Gastroesophageal sphincter (tissue), 4 donors: ENCODE measurements around the gene OSBPL1A. TPM values are rescaled to one million over a fixed set of nuclear protein-coding genes. Genes with fewer than 3 reads are reported as not detected.

Experiments
- ATAC-seq: fragments of 150-250 bp; one replicate; pipeline ENCODE4 v1.9.1; 2016; ENCODE audit warnings: mild to moderate bottlenecking, moderate library complexity
- H3K27ac ChIP-seq, 4 donors: fragments of 200-600 bp; sonication (generic) in 3 of 4; 1 replicate in 3 of 4; 2 replicates in 1 of 4; pipeline ENCODE4 v1.5.1; 2016 to 2019
- H3K27me3 ChIP-seq: fragments of 200-600 bp; sonication (generic); one replicate; pipeline ENCODE4 v1.5.1; 2019
- H3K36me3 ChIP-seq, 2 donors: fragments of 200-600 bp; sonication (generic); one replicate each; pipeline ENCODE4 v1.5.1; 2019; ENCODE audit warnings: control low read depth in 1 of 2
- H3K4me1 ChIP-seq, 3 donors: fragments of 200-600 bp; sonication (generic); 1 replicate in 2 of 3; 2 replicates in 1 of 3; pipeline ENCODE4 v1.5.1; 2016 to 2019; ENCODE audit warnings: control low read depth in 2 of 3
- H3K4me3 ChIP-seq, 2 donors: fragments of 200-600 bp; sonication (generic); one replicate each; pipeline ENCODE4 v1.5.1; 2019; ENCODE audit warnings: mild to moderate bottlenecking in 1 of 2, moderate library complexity in 1 of 2
- H3K9me3 ChIP-seq, 3 donors: fragments of 200-600 bp; sonication (generic); one replicate each; pipeline ENCODE4 v1.5.1; 2017 to 2019; ENCODE audit warnings: control low read depth in 2 of 3
- CTCF ChIP-seq, 4 experiments: fragments of 200-600 bp in 2 of 4; fragments of 450-650 bp in 2 of 4; sonication (generic) in 1 of 4; IDR thresholded peaks; one replicate each; pipeline ENCODE4 v1.5.1; 2017 to 2019; ENCODE audit warnings: antibody characterized with exemption in 4 of 4, mild to moderate bottlenecking in 2 of 4, moderate library complexity in 2 of 4
- EP300 ChIP-seq: sonication (generic); formaldehyde crosslinking; IDR thresholded peaks from one replicate; pipeline ENCODE4 v1.6.1; 2017; ENCODE audit warnings: antibody characterized with exemption, mild to moderate bottlenecking
- POLR2A ChIP-seq, 2 donors: fragments of 450-650 bp; IDR thresholded peaks; one replicate each; pipeline ENCODE4 v1.6.1; 2017; ENCODE audit warnings: antibody characterized with exemption in 2 of 2, mild to moderate bottlenecking in 2 of 2, moderate library complexity in 1 of 2
- POLR2AphosphoS5 ChIP-seq: sonication (generic); formaldehyde crosslinking; IDR thresholded peaks from one replicate; pipeline ENCODE4 v1.6.1; 2017; ENCODE audit warnings: antibody characterized with exemption
- WGBS, 2 donors: methylation state at CpG; one replicate each; pipeline ENCODE4 v1.1.5; 2018; ENCODE audit warnings: low coverage in 1 of 2; 5-methylcytosine and 5-hydroxymethylcytosine counted together
- total RNA-seq, 4 donors: library from RNA; depleted of rRNA; stranded (reverse); fragments of >200 nt; gene quantifications; one replicate each; pipeline ENCODE4 v1.1.0, GENCODE V29; 2016

The OSBPL1A gene
- total RNA-seq, 4 donors from 2014 or later, result 97.1 to 120 (median 116) TPM

GRCh38 chr18:24268784-24269550 is 128.7 kb downstream of the OSBPL1A start:
- Histone ChIP-seq H3K4me3 (peak overlapping the region in 1 of 2 donors; percentile 78), H3K27ac (peak overlapping the region in 3 of 4 donors; percentile 8 to 42 (median 34)), H3K9me3 (no peaks in the 10 kb centered on the region), H3K4me1 (peaks cover 4 to 57% (median 9%) of the 10 kb centered on the region in 3 donors), H3K27me3 (no peaks in the 10 kb centered on the region), H3K36me3 (peaks cover 0 to 2% of the 10 kb centered on the region in 2 donors)
- WGBS, 2 donors, result 69 to 81% methylated on average over 8 to 10 of the region's 10 CpGs
- TF ChIP-seq CTCF (IDR thresholded peaks at IDR 0.05) (no peak), POLR2AphosphoS5 (no peak), POLR2A (IDR thresholded peaks at IDR 0.05) (no peak), EP300 (no peak)
- no peak for ATAC-seq

- ATAC-seq, result no peak
- Histone ChIP-seq H3K36me3 (peaks cover 0 to 2% of the 10 kb centered on the region in 2 donors), H3K4me1 (peaks cover 4 to 57% (median 6%) of the 10 kb centered on the region in 3 donors), H3K9me3 (no peaks in the 10 kb centered on the region), H3K4me3 (no peak overlapping the region), H3K27me3 (no peaks in the 10 kb centered on the region), H3K27ac (no peak overlapping the region)
- 100% methylated on average over 1 of the region's 1 CpG; no CpG with 5 or more reads in 1 of the 2 donors for WGBS, 2 donors
- TF ChIP-seq POLR2A (IDR thresholded peaks at IDR 0.05) (no peak), CTCF (IDR thresholded peaks at IDR 0.05) (no peak), EP300 (no peak), POLR2AphosphoS5 (no peak)
These were observed 129.7 kb downstream of the OSBPL1A start for GRCh38 chr18:24267878-24268277.

GRCh38 chr18:24266131-24266530 is 131.5 kb downstream of the OSBPL1A start:
- peaks cover 0 to 2% of the 10 kb centered on the region in 2 donors for H3K36me3 ChIP-seq
- no peaks in the 10 kb centered on the region for H3K27me3 ChIP-seq
- no peaks in the 10 kb centered on the region for H3K9me3 ChIP-seq
- TF ChIP-seq EP300, result no peak
- TF ChIP-seq POLR2A (IDR thresholded peaks at IDR 0.05), result no peak
- TF ChIP-seq POLR2AphosphoS5, result no peak
- TF ChIP-seq CTCF (IDR thresholded peaks at IDR 0.05), result no peak
- peak overlapping the region; percentile 54 to 64 (median 56) for H3K27ac ChIP-seq
- WGBS, 2 donors, result 20% methylated on average over 1 of the region's 1 CpG; no CpG with 5 or more reads in 1 of the 2 donors
- ATAC-seq, result no peak
- no peak overlapping the region for H3K4me3 ChIP-seq
- H3K4me1 ChIP-seq, result peaks cover 4 to 67% (median 10%) of the 10 kb centered on the region in 3 donors

- no peaks in the 10 kb centered on the region for H3K9me3 ChIP-seq
- H3K27ac ChIP-seq, result peak overlapping the region; percentile 54 to 64 (median 56)
- no peaks in the 10 kb centered on the region for H3K27me3 ChIP-seq
- no peak overlapping the region for H3K4me3 ChIP-seq
- no peak for TF ChIP-seq POLR2AphosphoS5
- TF ChIP-seq CTCF (IDR thresholded peaks at IDR 0.05), result no peak
- no peak for TF ChIP-seq EP300
- no peak for TF ChIP-seq POLR2A (IDR thresholded peaks at IDR 0.05)
- peaks cover 4 to 71% (median 13%) of the 10 kb centered on the region in 3 donors for H3K4me1 ChIP-seq
- WGBS, 2 donors, result 65% methylated on average over 3 to 4 of the region's 4 CpGs
- peaks cover 0 to 2% of the 10 kb centered on the region in 2 donors for H3K36me3 ChIP-seq
- peak; percentile 39 for ATAC-seq
These were observed 132.0 kb downstream of the OSBPL1A start for GRCh38 chr18:24265502-24266064.
